AG20443 (cell line): Measurements from ENCODE around the gene PTPRU.

Experiments used
- DNase-seq: peaks from one replicate; pipeline ENCODE4 v3.0.0; 2012; ENCODE audit warnings: low spot score, mixed read lengths

Gene PTPRU

DNA sequence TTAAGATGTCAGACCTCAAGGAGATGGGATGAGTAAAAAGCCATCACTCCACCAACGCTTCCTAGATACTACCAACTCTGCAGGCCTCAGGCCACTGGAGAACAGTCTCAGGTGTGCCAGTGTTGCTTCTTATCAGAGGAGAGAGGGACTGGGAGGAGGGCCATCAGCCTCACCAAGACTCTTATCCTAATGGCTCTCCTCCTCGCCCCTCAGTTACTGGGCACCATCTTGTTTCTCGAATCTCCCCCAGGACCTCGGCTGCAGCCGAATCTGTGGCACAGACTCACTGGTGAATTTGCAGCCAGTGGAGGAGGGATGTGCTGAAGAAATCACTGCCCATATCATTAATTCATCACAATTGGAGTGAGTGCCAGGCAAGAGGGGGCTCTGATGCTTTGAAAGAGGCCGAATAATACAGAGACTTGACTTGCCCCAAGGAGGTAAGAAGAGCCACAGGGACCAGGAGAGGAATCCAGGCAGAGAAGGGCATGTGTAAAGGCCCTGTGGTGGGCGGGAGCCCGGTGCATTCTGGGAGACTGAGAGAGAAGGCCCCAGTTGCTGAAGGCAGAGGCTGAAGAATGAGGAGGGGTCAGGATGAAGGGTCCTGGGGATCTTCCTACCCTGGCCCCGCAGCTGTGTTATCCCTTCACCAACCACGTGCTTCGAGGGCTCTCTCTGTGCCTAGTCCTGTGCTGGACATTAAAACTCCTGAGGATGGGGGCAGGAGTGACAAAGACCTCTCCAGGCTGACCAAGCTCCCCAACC is 129.8 kb downstream of the PTPRU start:
- no peak for DNase-seq

- no peak for DNase-seq
These were observed 132.9 kb downstream of the PTPRU start for GRCh38 chr1:29368936-29369932.

DNA sequence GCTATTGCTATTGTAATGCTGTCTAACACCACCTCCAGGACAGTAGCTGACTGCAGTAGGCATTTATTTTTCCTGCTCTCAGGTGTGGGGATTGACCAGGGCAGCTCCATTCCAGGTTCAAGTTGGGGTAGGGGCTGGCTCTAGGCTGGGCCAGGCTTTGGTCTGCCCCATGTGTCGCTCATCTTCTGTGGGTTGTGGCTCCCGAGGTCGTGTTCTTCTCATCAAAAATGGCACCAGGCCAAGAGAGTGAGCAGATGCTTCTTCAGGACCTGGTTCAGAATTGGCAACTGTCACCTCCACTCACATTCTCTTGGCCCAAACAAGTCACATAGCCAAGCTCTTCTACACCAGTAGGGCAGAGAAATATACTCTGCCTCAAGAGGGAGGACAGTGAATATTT is 133.7 kb downstream of the PTPRU start:
- no peak for DNase-seq

DNA sequence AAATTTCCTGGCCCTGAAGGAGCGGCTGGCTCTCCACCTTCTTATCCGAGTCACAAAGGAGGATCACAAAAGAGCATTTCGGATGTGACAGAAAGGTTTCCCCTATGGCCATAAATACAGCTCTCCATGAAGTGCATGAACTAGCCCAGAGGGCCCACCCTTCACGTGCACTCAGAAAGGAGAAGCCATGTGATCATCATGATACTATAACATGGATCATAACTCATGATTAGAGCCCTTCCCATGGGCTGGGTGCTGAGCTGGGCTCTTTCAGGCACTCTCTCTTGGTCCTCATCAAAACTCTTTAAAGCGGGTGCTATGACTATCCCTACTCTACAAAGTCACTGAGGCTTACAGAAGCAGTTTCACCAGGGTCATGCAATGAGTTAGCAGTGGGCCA is 135.0 kb downstream of the PTPRU start:
- no peak for DNase-seq

DNA sequence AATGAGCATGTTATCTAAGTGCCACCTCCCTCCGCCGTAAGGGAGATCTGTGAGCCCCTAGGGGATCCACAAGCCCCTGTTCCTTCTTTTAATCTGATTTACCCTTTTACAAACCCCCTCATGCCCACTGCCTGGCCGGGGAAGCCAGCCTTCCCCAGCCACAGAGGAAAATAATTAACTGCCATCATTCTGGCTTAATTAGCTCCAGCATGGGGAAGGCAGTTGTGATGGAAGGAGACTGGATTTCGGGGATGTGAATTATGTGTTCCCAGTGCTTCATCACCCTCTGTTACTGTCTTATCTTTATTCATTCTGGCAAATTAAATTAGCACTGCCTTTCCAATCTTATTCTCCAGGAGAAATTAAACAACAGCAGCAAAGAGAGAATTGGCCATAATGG is 135.8 kb downstream of the PTPRU start:
- no peak for DNase-seq
